HCT116 (cell line): Measurements from ENCODE around the gene GPRIN1. TPM values are rescaled to one million over a fixed set of nuclear protein-coding genes. Genes with fewer than 3 reads are reported as not detected.

Experiments used
- ATAC-seq: fragments of 200-7000 bp; cut with Tn5 transposase; 2 replicates; pipeline ENCODE4 v1.9.1; 2020; ENCODE audit warnings: mild to moderate bottlenecking, moderate library complexity
- BruUV-seq: library from RNA; stranded (reverse); fragments of 400-500 nt; replicated peaks from 2 replicates; lab custom pipeline; 2021; lab: Mats Ljungman, UMichigan
- CTCF ChIA-PET: fragments of 300-600 bp; sonication (Branson Sonifier 250); formaldehyde crosslinking; loops from one replicate; lab custom pipeline; 2021; ENCODE audit warnings: antibody characterized with exemption; lab: Charles Lee
- POLR2A ChIA-PET: fragments of 300-600, 350-600 bp; sonication (Branson Sonifier 250); formaldehyde crosslinking; loops from one replicate; lab custom pipeline; 2021; ENCODE audit warnings: antibody characterized with exemption; lab: Charles Lee
- RAD21 ChIA-PET, 2 experiments: fragments of 300-600 bp; sonication (Branson Sonifier 250); formaldehyde crosslinking; loops; one replicate each; lab custom pipeline; 2023; ENCODE audit warnings: low total read pairs in 2 of 2; ENCODE audit not compliant: uncharacterized antibody in 2 of 2, unreplicated experiment in 2 of 2, low non-redundant PET in 1 of 2; lab: Charles Lee
- DNase-seq: peaks from one replicate; pipeline ENCODE4 v3.0.0-alpha.2; 2010; ENCODE audit warnings: low read depth, low spot score
- H2AFZ ChIP-seq: fragments of 200-600 bp; shearing (Covaris generic), sonication (generic); 2 replicates; pipeline ENCODE4 v1.6.1; 2017; ENCODE audit warnings: low read depth, mixed run types, mixed read lengths, antibody characterized with exemption, low read length; ENCODE audit not compliant: poor library complexity, severe bottlenecking
- H3K27ac ChIP-seq: 2 replicates; pipeline ENCODE4 v1.5.1; 2012; ENCODE audit warnings: low read depth, low read length
- H3K27me3 ChIP-seq: fragments of 200-600 bp; sonication (generic); 2 replicates; pipeline ENCODE4 v1.6.1; 2016; ENCODE audit warnings: mixed run types, low read length, mixed read lengths; ENCODE audit not compliant: insufficient read depth
- H3K36me3 ChIP-seq, 2 experiments: fragments of 200-500 bp in 1 of 2; fragments of 200-600 bp in 1 of 2; sonication (Bioruptor generic) in 1 of 2; sonication (generic) in 1 of 2; 2 replicates each; pipeline versions ENCODE4 v1.5.1 to v1.6.1; 2014 to 2016; ENCODE audit warnings: low read length in 2 of 2, inconsistent platforms in 1 of 2, mixed read lengths in 1 of 2, mixed run types in 1 of 2; ENCODE audit not compliant: insufficient read depth in 2 of 2, control insufficient read depth in 1 of 2
- H3K4me1 ChIP-seq, 2 experiments: fragments of 200-600 bp in 1 of 2; sonication (generic) in 1 of 2; 2 replicates each; pipeline versions ENCODE4 v1.5.1 to v1.6.1; 2012 to 2017; ENCODE audit warnings: low read length in 2 of 2, inconsistent platforms in 1 of 2, mild to moderate bottlenecking in 1 of 2, mixed read lengths in 1 of 2, mixed run types in 1 of 2, moderate library complexity in 1 of 2; ENCODE audit not compliant: insufficient read depth in 2 of 2, control insufficient read depth in 1 of 2
- H3K4me2 ChIP-seq: fragments of 200-600 bp; sonication (generic); 2 replicates; pipeline ENCODE4 v1.6.1; 2017; ENCODE audit warnings: mixed run types, low read length, mixed read lengths
- H3K4me3 ChIP-seq, 2 experiments: fragments of 200-600 bp in 1 of 2; sonication (generic) in 1 of 2; replicated peaks in 1 of 2; 2 replicates each; pipeline ENCODE4 v1.5.1; 2011 to 2016; ENCODE audit warnings: low read length in 2 of 2, control low read depth in 1 of 2, low read depth in 1 of 2, mild to moderate bottlenecking in 1 of 2, mixed read lengths in 1 of 2, mixed run types in 1 of 2
- H3K79me2 ChIP-seq: fragments of 200-600 bp; sonication (generic); 2 replicates; pipeline ENCODE4 v1.6.1; 2017; ENCODE audit warnings: mild to moderate bottlenecking, mixed run types, low read length, moderate library complexity, mixed read lengths; ENCODE audit not compliant: insufficient read depth
- H3K9ac ChIP-seq: fragments of 200-600 bp; sonication (generic); 2 replicates; pipeline ENCODE4 v1.6.1; 2016; ENCODE audit warnings: low read length, mixed read lengths
- H3K9me2 ChIP-seq: fragments of 200-600 bp; sonication (generic), shearing (Covaris generic); 2 replicates; pipeline ENCODE4 v1.6.1; 2017; ENCODE audit warnings: mixed run types, mild to moderate bottlenecking, moderate library complexity; ENCODE audit not compliant: insufficient read depth
- H3K9me3 ChIP-seq, 2 experiments: fragments of 200-500 bp in 1 of 2; fragments of 200-600 bp in 1 of 2; sonication (Bioruptor generic) in 1 of 2; sonication (generic) in 1 of 2; 2 replicates each; pipeline ENCODE4 v1.6.1; 2014 to 2017; ENCODE audit warnings: low read length in 2 of 2, mixed read lengths in 2 of 2, inconsistent platforms in 1 of 2, low read depth in 1 of 2, mild to moderate bottlenecking in 1 of 2, mixed run types in 1 of 2, moderate library complexity in 1 of 2; ENCODE audit not compliant: control insufficient read depth in 1 of 2, insufficient read depth in 1 of 2
- H4K20me1 ChIP-seq: fragments of 200-600 bp; sonication (generic), shearing (Covaris generic); 2 replicates; pipeline ENCODE4 v1.6.1; 2017; ENCODE audit warnings: mixed run types, mild to moderate bottlenecking, moderate library complexity; ENCODE audit not compliant: insufficient read depth
- CBX3 ChIP-seq: IDR thresholded peaks from 2 replicates; pipeline ENCODE4 v1.6.1; 2012; ENCODE audit warnings: low read depth
- POLR2A ChIP-seq: IDR thresholded peaks from 2 replicates; pipeline ENCODE4 v1.7.0; 2011; ENCODE audit warnings: borderline replicate concordance; ENCODE audit not compliant: insufficient read depth, insufficient read length; ENCODE audit errors: extremely low read depth
- SIN3A ChIP-seq: IDR thresholded peaks from 2 replicates; pipeline ENCODE4 v1.6.1; 2012; ENCODE audit warnings: low read depth
- ZNF274 ChIP-seq: fragments of 200-500 bp; sonication (Bioruptor generic); IDR thresholded peaks from 2 replicates; pipeline ENCODE4 v1.6.1; 2014; ENCODE audit warnings: mild to moderate bottlenecking, low read depth, low read length, inconsistent platforms
- intact Hi-C: fragments of 100-400 bp; cut with micrococcal nuclease; formaldehyde crosslinking; loops from 2 replicates; pipeline ENCODE4 v1.10.0; 2022
- total RNA-seq: library from RNA; stranded (reverse); gene quantifications from one replicate; pipeline ENCODE4 v1.2.1, GENCODE V29; 2021; ENCODE audit not compliant: unreplicated experiment
- TF ChIP-seq, protein P1 (sequence below): IDR thresholded peaks from 2 replicates; pipeline ENCODE4 v1.6.1; 2011; ENCODE audit warnings: mild to moderate bottlenecking, low read length, moderate library complexity; ENCODE audit not compliant: insufficient replicate concordance; ENCODE audit errors: extremely low read depth
- TF ChIP-seq, protein P2 (sequence below): IDR thresholded peaks from 2 replicates; pipeline ENCODE4 v1.6.1; 2012; ENCODE audit warnings: low read depth

Gene GPRIN1
- total RNA-seq, 1 experiment from 2014 or later, result 14.2 TPM

DNA sequence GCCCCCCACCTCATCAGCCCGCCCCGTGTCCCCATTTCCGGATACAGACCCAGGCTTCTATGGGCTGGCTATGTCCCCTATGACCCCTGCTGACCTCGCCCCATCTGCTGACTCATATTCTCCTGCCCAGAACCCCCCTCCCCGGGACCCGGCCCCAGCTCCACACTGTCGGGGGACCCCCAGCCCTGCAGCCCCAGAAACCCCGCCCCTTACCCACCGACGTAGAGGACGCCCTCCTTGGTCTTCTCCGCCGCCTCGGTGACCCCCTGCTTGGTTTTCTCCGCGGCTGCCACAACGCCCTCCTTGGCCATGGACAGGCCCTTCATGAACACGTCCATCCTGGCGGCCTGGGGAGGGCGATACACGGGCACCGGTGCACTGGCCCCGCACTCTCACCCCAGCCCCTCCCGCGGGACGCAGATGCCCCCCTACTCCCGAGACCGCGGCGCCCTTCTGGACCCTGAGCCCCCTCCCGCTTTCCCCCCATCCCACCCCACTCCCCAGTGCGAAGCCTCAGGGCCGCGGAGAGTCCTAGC, 19.4 kb upstream of the GPRIN1 start:
- no peaks in the 10 kb centered on the region for H3K9me2 ChIP-seq
- no peak overlapping the region for H2AFZ ChIP-seq
- H3K36me3 ChIP-seq, result no peaks in the 10 kb centered on the region
- H3K27me3 ChIP-seq, result peaks cover 5% of the 10 kb centered on the region; the same call in 1 of the 2 replicates
- no TSS peak for BruUV-seq
- peaks cover 0 to 18% of the 10 kb centered on the region in 2 experiments; a peak in 2 of 4 replicates for H3K4me1 ChIP-seq
- no peak overlapping the region for H3K4me3 ChIP-seq
- no peaks in the 10 kb centered on the region for H3K79me2 ChIP-seq
- no peaks in the 10 kb centered on the region for H4K20me1 ChIP-seq
- ChIA-PET POLR2A (no interaction called here), RAD21 (no interaction called here), CTCF (no interaction called here)
- no peak overlapping the region for H3K4me2 ChIP-seq
- no peak overlapping the region for H3K9ac ChIP-seq
- H3K27ac ChIP-seq, result no peak overlapping the region
- no peak for TF ChIP-seq POLR2A
- TF ChIP-seq ZNF274, result no peak
- TF ChIP-seq CBX3, result no peak
- TF ChIP-seq, protein P1, sequence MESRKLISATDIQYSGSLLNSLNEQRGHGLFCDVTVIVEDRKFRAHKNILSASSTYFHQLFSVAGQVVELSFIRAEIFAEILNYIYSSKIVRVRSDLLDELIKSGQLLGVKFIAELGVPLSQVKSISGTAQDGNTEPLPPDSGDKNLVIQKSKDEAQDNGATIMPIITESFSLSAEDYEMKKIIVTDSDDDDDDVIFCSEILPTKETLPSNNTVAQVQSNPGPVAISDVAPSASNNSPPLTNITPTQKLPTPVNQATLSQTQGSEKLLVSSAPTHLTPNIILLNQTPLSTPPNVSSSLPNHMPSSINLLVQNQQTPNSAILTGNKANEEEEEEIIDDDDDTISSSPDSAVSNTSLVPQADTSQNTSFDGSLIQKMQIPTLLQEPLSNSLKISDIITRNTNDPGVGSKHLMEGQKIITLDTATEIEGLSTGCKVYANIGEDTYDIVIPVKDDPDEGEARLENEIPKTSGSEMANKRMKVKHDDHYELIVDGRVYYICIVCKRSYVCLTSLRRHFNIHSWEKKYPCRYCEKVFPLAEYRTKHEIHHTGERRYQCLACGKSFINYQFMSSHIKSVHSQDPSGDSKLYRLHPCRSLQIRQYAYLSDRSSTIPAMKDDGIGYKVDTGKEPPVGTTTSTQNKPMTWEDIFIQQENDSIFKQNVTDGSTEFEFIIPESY, result no peak
- no peak for TF ChIP-seq SIN3A
- TF ChIP-seq, protein P2, sequence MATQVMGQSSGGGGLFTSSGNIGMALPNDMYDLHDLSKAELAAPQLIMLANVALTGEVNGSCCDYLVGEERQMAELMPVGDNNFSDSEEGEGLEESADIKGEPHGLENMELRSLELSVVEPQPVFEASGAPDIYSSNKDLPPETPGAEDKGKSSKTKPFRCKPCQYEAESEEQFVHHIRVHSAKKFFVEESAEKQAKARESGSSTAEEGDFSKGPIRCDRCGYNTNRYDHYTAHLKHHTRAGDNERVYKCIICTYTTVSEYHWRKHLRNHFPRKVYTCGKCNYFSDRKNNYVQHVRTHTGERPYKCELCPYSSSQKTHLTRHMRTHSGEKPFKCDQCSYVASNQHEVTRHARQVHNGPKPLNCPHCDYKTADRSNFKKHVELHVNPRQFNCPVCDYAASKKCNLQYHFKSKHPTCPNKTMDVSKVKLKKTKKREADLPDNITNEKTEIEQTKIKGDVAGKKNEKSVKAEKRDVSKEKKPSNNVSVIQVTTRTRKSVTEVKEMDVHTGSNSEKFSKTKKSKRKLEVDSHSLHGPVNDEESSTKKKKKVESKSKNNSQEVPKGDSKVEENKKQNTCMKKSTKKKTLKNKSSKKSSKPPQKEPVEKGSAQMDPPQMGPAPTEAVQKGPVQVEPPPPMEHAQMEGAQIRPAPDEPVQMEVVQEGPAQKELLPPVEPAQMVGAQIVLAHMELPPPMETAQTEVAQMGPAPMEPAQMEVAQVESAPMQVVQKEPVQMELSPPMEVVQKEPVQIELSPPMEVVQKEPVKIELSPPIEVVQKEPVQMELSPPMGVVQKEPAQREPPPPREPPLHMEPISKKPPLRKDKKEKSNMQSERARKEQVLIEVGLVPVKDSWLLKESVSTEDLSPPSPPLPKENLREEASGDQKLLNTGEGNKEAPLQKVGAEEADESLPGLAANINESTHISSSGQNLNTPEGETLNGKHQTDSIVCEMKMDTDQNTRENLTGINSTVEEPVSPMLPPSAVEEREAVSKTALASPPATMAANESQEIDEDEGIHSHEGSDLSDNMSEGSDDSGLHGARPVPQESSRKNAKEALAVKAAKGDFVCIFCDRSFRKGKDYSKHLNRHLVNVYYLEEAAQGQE, result no peak
- no peaks in the 10 kb centered on the region for H3K9me3 ChIP-seq
- no peak for ATAC-seq
- DNase-seq, result no peak
- intact Hi-C loops, result no loop called here
